NT2/D1 (cell line): ENCODE measurements around the gene FANCG.

Experiments
- DNase-seq: peaks from one replicate; pipeline ENCODE4 v3.0.0-alpha.2; 2011; ENCODE audit warnings: low read depth, low spot score
- H3K27me3 ChIP-seq: 2 replicates; pipeline ENCODE4 v1.6.0; 2011; ENCODE audit warnings: mild to moderate bottlenecking; ENCODE audit not compliant: insufficient read length, insufficient read depth
- H3K36me3 ChIP-seq: 2 replicates; pipeline ENCODE4 v1.6.1; 2011; ENCODE audit warnings: mild to moderate bottlenecking, low read length, mixed read lengths; ENCODE audit not compliant: insufficient read depth, insufficient read length
- H3K4me1 ChIP-seq: 2 replicates; pipeline ENCODE4 v1.5.1; 2011; ENCODE audit not compliant: insufficient read depth, insufficient read length
- H3K4me3 ChIP-seq: 2 replicates; pipeline ENCODE4 v1.5.1; 2011; ENCODE audit warnings: low read depth; ENCODE audit not compliant: insufficient read length
- H3K9ac ChIP-seq: 2 replicates; pipeline ENCODE4 v1.6.0; 2011; ENCODE audit warnings: low read depth; ENCODE audit not compliant: insufficient read length
- H3K9me3 ChIP-seq: 2 replicates; pipeline ENCODE4 v1.5.1; 2011; ENCODE audit warnings: mild to moderate bottlenecking, low read length; ENCODE audit not compliant: insufficient read depth
- SUZ12 ChIP-seq: IDR thresholded peaks from 2 replicates; pipeline ENCODE4 v1.6.1; 2011; ENCODE audit not compliant: insufficient read length, insufficient read depth; ENCODE audit errors: extremely low read depth
- YY1 ChIP-seq: IDR thresholded peaks from 2 replicates; pipeline ENCODE4 v1.6.1; 2011; ENCODE audit not compliant: insufficient read length, insufficient read depth
- ZNF274 ChIP-seq: IDR thresholded peaks from 2 replicates; pipeline ENCODE4 v1.6.1; 2011; ENCODE audit warnings: mild to moderate bottlenecking, low read depth, low read length

The FANCG gene

GRCh38 chr9:35079426-35080341 lies at the start of gene FANCG:
FANCG (minus strand) TSS chr9:35079942; CDS start chr9:35079524, 418 bp downstream.
- Histone ChIP-seq H3K36me3 (peaks cover 38% of the 10 kb centered on the region), H3K9me3 (no peaks in the 10 kb centered on the region), H3K4me3 (peak within 1 kb of the TSS; percentile 79), H3K9ac (peak within 1 kb of the TSS; percentile 84), H3K4me1 (peaks cover 8% of the 10 kb centered on the region), H3K27me3 (no peaks in the 10 kb centered on the region)
- TF ChIP-seq YY1 (no peak), SUZ12 (no peak), ZNF274 (no peak)
- peak; percentile 91 for DNase-seq

GRCh38 chr9:35116898-35117551 lies 37.3 kb upstream of the FANCG start:
- Histone ChIP-seq H3K9ac (peak overlapping the region; percentile 71), H3K4me1 (peaks cover 12% of the 10 kb centered on the region), H3K27me3 (no peaks in the 10 kb centered on the region), H3K9me3 (no peaks in the 10 kb centered on the region), H3K36me3 (no peaks in the 10 kb centered on the region), H3K4me3 (peak overlapping the region; percentile 54)
- DNase-seq = peak; percentile 86
- TF ChIP-seq ZNF274 (no peak), YY1 (no peak), SUZ12 (no peak)

GRCh38 chr9:35116539-35116897 lies 36.8 kb upstream of the FANCG start:
- Histone ChIP-seq H3K4me1 (peaks cover 12% of the 10 kb centered on the region), H3K9me3 (no peaks in the 10 kb centered on the region), H3K36me3 (no peaks in the 10 kb centered on the region), H3K4me3 (peak overlapping the region; percentile 54), H3K9ac (peak overlapping the region; percentile 71), H3K27me3 (no peaks in the 10 kb centered on the region)
- TF ChIP-seq ZNF274 (no peak), SUZ12 (no peak), YY1 (no peak)
- DNase-seq = no peak

GRCh38 chr9:35115680-35116538 lies 36.2 kb upstream of the FANCG start, which contains the start of gene ATOSB:
ATOSB (minus strand) TSS chr9:35115862; CDS start chr9:35108274, 7,588 bp downstream.
- H3K9ac ChIP-seq = peak within 1 kb of the TSS; percentile 81
- peak; percentile 99 for DNase-seq
- H3K36me3 ChIP-seq = no peaks in the 10 kb centered on the region
- TF ChIP-seq ZNF274 (no peak), YY1 (no peak), SUZ12 (no peak)
- no peaks in the 10 kb centered on the region for H3K9me3 ChIP-seq
- no peaks in the 10 kb centered on the region for H3K27me3 ChIP-seq
- peak within 1 kb of the TSS; percentile 85 for H3K4me3 ChIP-seq
- peaks cover 14% of the 10 kb centered on the region for H3K4me1 ChIP-seq

GRCh38 chr9:35114840-35115628 lies 35.3 kb upstream of the FANCG start:
- no peaks in the 10 kb centered on the region for H3K27me3 ChIP-seq
- peak overlapping the region; percentile 85 for H3K4me3 ChIP-seq
- no peaks in the 10 kb centered on the region for H3K36me3 ChIP-seq
- no peak for DNase-seq
- no peaks in the 10 kb centered on the region for H3K9me3 ChIP-seq
- TF ChIP-seq SUZ12 = no peak
- no peak for TF ChIP-seq ZNF274
- TF ChIP-seq YY1 = no peak
- peaks cover 22% of the 10 kb centered on the region for H3K4me1 ChIP-seq
- H3K9ac ChIP-seq = peak overlapping the region; percentile 81
